ENCODE measurements around the gene PIP5K1B.

GRCh38 chr9:68843239-68843638 lies 138.2 kb downstream of the PIP5K1B start:
- no peak for TF ChIP-seq CTCF (conservative IDR thresholded peaks at IDR 0.05; ENCODE audit: low read length)
- no peak for TF ChIP-seq EZH2phosphoT487 (IDR thresholded peaks at IDR 0.05; ENCODE audit: borderline replicate concordance, low read depth, low read length)

All from OCI-LY7 (cell line).